CD4-positive, alpha-beta T cell (primary cell): Measurements from ENCODE around the gene CREB3L1. TPM values are rescaled to one million over a fixed set of nuclear protein-coding genes. Genes with fewer than 3 reads are reported as not detected.
A peak's percentile ranks its signal among the peaks of the same experiment; 100 is the strongest.

Experiments used
- ATAC-seq: fragments of 200-7000 bp; cut with Tn5 transposase; one replicate; pipeline ENCODE4 v1.10.0; 2022; ENCODE audit warnings: mild to moderate bottlenecking; ENCODE audit not compliant: poor library complexity
- CTCF ChIA-PET: fragments of 350-600 bp; sonication (Branson Sonifier 250); formaldehyde crosslinking; loops from one replicate; lab custom pipeline; 2021; ENCODE audit warnings: antibody characterized with exemption, inconsistent platforms; lab: Charles Lee
- POLR2A ChIA-PET: fragments of 350-600 bp; sonication (Branson Sonifier 250); formaldehyde crosslinking; loops from one replicate; lab custom pipeline; 2021; ENCODE audit warnings: antibody characterized with exemption, inconsistent platforms; lab: Charles Lee
- DNase-seq, 14 experiments: peaks; one replicate each; pipeline ENCODE4 v3.0.0-alpha.2; 2013 to 2020; ENCODE audit warnings: mixed read lengths in 2 of 14
- H3K27ac ChIP-seq, 2 donors: one replicate each; pipeline versions ENCODE4 v1.5.1 to v1.7.0; 2013; ENCODE audit warnings: low read length in 2 of 2, low read depth in 1 of 2, mild to moderate bottlenecking in 1 of 2
- H3K27me3 ChIP-seq, 2 experiments: 1 replicate in 1 of 2; 2 replicates in 1 of 2; pipeline versions ENCODE4 v1.6.1 to v1.7.0; 2013; ENCODE audit warnings: low read length in 2 of 2, control low read depth in 1 of 2, mild to moderate bottlenecking in 1 of 2, moderate library complexity in 1 of 2; ENCODE audit not compliant: insufficient read depth in 2 of 2, control insufficient read depth in 1 of 2
- H3K36me3 ChIP-seq: one replicate; pipeline ENCODE4 v1.6.1; 2013; ENCODE audit warnings: low read length, control low read depth; ENCODE audit not compliant: insufficient read depth
- H3K4me1 ChIP-seq: one replicate; pipeline ENCODE4 v1.6.1; 2013; ENCODE audit warnings: low read length, control low read depth; ENCODE audit not compliant: insufficient read depth
- H3K4me3 ChIP-seq: one replicate; pipeline ENCODE4 v1.5.1; 2013; ENCODE audit warnings: mild to moderate bottlenecking, low read length, moderate library complexity
- H3K9me3 ChIP-seq, 2 experiments: 1 replicate in 1 of 2; 2 replicates in 1 of 2; pipeline versions ENCODE4 v1.6.1 to v1.7.0; 2013; ENCODE audit warnings: low read length in 2 of 2, mild to moderate bottlenecking in 2 of 2, control low read depth in 1 of 2, moderate library complexity in 1 of 2; ENCODE audit not compliant: control insufficient read depth in 1 of 2, insufficient read depth in 1 of 2
- H3K27ac Mint-ChIP-seq: one replicate; pipeline ENCODE4 v1.8.0; 2020; ENCODE audit warnings: mixed read lengths
- H3K27me3 Mint-ChIP-seq: one replicate; pipeline ENCODE4 v1.8.0; 2021; ENCODE audit warnings: mixed read lengths
- H3K36me3 Mint-ChIP-seq: one replicate; pipeline ENCODE4 v1.8.0; 2021; ENCODE audit warnings: low read depth, mixed read lengths
- H3K4me1 Mint-ChIP-seq: one replicate; pipeline ENCODE4 v1.8.0; 2021; ENCODE audit warnings: low read depth, mixed read lengths
- H3K4me3 Mint-ChIP-seq: one replicate; pipeline ENCODE4 v1.8.0; 2020; ENCODE audit warnings: mild to moderate bottlenecking, mixed read lengths
- H3K9me3 Mint-ChIP-seq: one replicate; pipeline ENCODE4 v1.8.0; 2020; ENCODE audit warnings: mixed read lengths
- CTCF ChIP-seq: fragments of 200-600 bp; IDR thresholded peaks from one replicate; pipeline ENCODE4 v1.8.0; 2022; ENCODE audit warnings: antibody characterized with exemption, mild to moderate bottlenecking
- intact Hi-C, 2 experiments: fragments of 100-400 bp; cut with DNase I in 1 of 2; cut with micrococcal nuclease in 1 of 2; formaldehyde crosslinking; loops; one replicate each; pipeline versions ENCODE4 v1.15.1 to v1.9.0; 2023 to 2025; cut with DNase I, micrococcal nuclease
- total RNA-seq, 174 experiments: library from RNA in 2 of 174; stranded (reverse) in 2 of 174; gene quantifications; one replicate each; pipeline ENCODE4 v1.2.3 and lab custom pipeline; 2021 to 2026

CREB3L1 gene
- total RNA-seq, 2 experiments from 2014 or later, result not detected

DNA sequence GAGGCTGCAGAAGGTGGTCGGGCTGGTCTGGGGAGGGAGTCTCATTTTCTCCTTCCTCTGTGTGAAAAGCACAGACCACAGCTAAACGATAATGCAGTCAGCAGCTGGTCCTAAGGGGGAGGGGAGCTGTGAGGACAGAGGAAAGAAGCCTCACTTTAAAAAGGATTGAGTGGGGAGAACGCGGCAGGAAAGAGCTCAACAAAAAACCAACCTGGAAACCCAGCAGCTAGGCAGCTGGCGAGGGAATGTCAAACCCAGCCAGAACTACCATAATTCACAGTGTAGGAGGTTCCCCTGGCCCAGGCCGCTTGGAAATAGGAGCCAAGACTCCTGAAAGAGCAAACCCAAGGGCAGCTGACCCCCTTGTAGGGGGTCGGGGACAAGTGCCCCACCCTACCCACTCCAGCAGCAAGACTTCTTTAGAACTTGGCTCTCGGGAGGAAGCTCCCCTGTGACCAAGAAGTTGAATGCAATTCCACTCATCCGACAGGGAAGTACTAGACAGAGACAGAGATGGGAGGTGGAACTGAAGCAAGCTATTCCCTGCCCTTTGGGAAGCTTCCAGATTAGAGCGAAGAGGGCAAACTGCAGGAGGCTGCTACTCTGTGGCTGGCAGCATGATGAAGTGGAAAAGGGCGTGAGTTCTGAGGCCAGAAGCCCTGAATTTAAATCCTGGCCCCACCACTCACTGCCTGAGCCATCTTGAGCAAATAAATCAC is 53.3 kb downstream of the CREB3L1 start:
- Histone ChIP-seq H3K36me3 (no peaks in the 10 kb centered on the region), H3K4me1 (peaks cover 62% of the 10 kb centered on the region), H3K27me3 (peaks cover 0 to 5% of the 10 kb centered on the region in 2 experiments), H3K9me3 (no peaks in the 10 kb centered on the region), H3K27ac (peak overlapping the region; percentile 60 to 73), H3K4me3 (peak overlapping the region; percentile 71)
- peaks cover 8% of the 10 kb centered on the region for H3K36me3 Mint-ChIP-seq
- peaks cover 66% of the 10 kb centered on the region for H3K4me1 Mint-ChIP-seq
- DNase-seq (no peak), ATAC-seq (no peak)
- peak overlapping the region; percentile 89 for H3K27ac Mint-ChIP-seq
- H3K27me3 Mint-ChIP-seq, result no peaks in the 10 kb centered on the region
- intact Hi-C loops, result loop anchor here in 1 of 2 experiments (1.0 to 5.0 kb wide), 3 partner anchors 16 to 33 kb away; no protein-coding TSS in a partner anchor
- CTCF ChIA-PET, result interaction anchor here (0.9 to 3.3 kb wide), 9 partner anchors 12 to 91 kb away, joined by 3 to 24 read pairs (median 9); partner anchors contain the start of gene DGKZ
- POLR2A ChIA-PET, result interaction anchor here (0.7 to 8.6 kb wide), 10 partner anchors 9 to 160 kb away, joined by 3 to 266 read pairs (median 6); partner anchors contain the start of gene DGKZ
- TF ChIP-seq CTCF, result no peak
- no peaks in the 10 kb centered on the region for H3K9me3 Mint-ChIP-seq
- peak overlapping the region; percentile 94 for H3K4me3 Mint-ChIP-seq

DNA sequence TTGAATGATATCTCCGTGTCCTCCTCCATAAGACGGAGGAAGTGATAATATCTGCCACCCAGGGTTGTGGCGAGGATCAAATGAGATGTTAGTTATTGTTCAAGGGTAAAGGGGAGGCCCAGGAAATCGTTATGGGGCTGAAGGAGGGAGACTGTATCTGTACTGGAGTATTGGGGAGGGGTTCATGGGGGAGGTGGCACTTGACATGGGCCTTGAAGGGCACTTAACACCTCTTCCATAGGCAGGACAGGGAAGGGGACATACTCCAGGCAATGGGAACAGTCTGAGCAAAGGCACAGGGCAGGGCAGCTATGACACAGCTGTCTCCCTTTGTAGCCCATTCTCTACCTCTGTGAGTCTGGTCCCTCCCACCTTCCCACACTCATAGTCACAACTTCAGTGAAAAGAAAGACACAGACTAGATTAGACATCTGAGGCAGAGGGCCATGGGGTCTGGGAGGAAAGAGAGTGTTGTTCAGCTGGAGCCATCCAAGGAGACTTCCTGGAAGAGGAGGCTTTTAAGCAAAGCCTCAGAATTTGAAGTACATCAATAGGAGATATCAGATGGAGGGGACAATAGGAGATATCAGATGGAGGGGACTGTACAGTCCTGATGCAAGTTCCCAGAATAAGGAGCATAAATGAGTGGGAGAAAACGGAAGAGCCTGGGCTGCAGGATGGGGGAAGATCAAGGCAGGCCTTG is 54.0 kb downstream of the CREB3L1 start:
- ATAC-seq, result peak; percentile 79
- Mint-ChIP-seq H3K27ac (peak overlapping the region; percentile 89), H3K4me1 (peaks cover 73% of the 10 kb centered on the region)

More for the DNA sequence above, 54.0 kb downstream of the CREB3L1 start:
- Histone ChIP-seq H3K36me3 (no peaks in the 10 kb centered on the region), H3K4me1 (peaks cover 69% of the 10 kb centered on the region), H3K27me3 (peaks cover 0 to 5% of the 10 kb centered on the region in 2 experiments), H3K4me3 (peak overlapping the region; percentile 71), H3K27ac (peak overlapping the region; percentile 60 to 73), H3K9me3 (no peaks in the 10 kb centered on the region)
- ChIA-PET CTCF (interaction anchor here (1.1 to 3.3 kb wide), 8 partner anchors 11 to 92 kb away, joined by 3 to 24 read pairs (median 8); partner anchors contain the start of gene DGKZ), POLR2A (interaction anchor here (0.8 to 8.6 kb wide), 11 partner anchors 8 to 159 kb away, joined by 3 to 266 read pairs (median 5); partner anchors contain the start of gene DGKZ)
- no peak for TF ChIP-seq CTCF
- Mint-ChIP-seq H3K27me3 (no peaks in the 10 kb centered on the region), H3K9me3 (no peaks in the 10 kb centered on the region), H3K36me3 (peaks cover 8% of the 10 kb centered on the region), H3K4me3 (peak overlapping the region; percentile 94)
- intact Hi-C loops, result loop anchor here in 1 of 2 experiments (1.0 to 5.0 kb wide), 3 partner anchors 15 to 34 kb away; no protein-coding TSS in a partner anchor
- DNase-seq, result peak in 13 of 14 experiments; percentile 30 to 80 (median 51)
